PC-3 (cell line): ENCODE measurements around the gene SCG2.

Source experiments
- EZH2 ChIP-seq: fragments of 300-600 bp; sonication (generic); IDR thresholded peaks from one replicate; pipeline ENCODE4 v1.6.1; 2017; ENCODE audit warnings: antibody characterized with exemption, mild to moderate bottlenecking, low read length; ENCODE audit not compliant: unreplicated experiment
- EZH2phosphoT487 ChIP-seq: fragments of 300-600 bp; sonication (generic); IDR thresholded peaks from 2 replicates; pipeline ENCODE4 v1.6.1; 2018; ENCODE audit warnings: mild to moderate bottlenecking, antibody characterized with exemption, low read length, borderline replicate concordance
- TF ChIP-seq, protein P1 (sequence below): fragments of 300-600 bp; sonication (generic); conservative IDR thresholded peaks from 2 replicates; pipeline ENCODE4 v1.5.1; 2017; ENCODE audit warnings: antibody characterized with exemption, low read depth, mild to moderate bottlenecking, low read length

GRCh38 chr2:223570784-223571183 lies 31.4 kb downstream of the SCG2 start:
- no peak for TF ChIP-seq EZH2phosphoT487
- TF ChIP-seq, protein P1, sequence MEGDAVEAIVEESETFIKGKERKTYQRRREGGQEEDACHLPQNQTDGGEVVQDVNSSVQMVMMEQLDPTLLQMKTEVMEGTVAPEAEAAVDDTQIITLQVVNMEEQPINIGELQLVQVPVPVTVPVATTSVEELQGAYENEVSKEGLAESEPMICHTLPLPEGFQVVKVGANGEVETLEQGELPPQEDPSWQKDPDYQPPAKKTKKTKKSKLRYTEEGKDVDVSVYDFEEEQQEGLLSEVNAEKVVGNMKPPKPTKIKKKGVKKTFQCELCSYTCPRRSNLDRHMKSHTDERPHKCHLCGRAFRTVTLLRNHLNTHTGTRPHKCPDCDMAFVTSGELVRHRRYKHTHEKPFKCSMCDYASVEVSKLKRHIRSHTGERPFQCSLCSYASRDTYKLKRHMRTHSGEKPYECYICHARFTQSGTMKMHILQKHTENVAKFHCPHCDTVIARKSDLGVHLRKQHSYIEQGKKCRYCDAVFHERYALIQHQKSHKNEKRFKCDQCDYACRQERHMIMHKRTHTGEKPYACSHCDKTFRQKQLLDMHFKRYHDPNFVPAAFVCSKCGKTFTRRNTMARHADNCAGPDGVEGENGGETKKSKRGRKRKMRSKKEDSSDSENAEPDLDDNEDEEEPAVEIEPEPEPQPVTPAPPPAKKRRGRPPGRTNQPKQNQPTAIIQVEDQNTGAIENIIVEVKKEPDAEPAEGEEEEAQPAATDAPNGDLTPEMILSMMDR, result no peak
- no peak for TF ChIP-seq EZH2
